K562 (cell line): Measurements from ENCODE around the gene XPR1. TPM values are rescaled to one million over a fixed set of nuclear protein-coding genes. Genes with fewer than 3 reads are reported as not detected.

ENCODE experiments used
- ATAC-seq: fragments of 200-7000 bp; cut with Tn5 transposase; 3 replicates; pipeline ENCODE4 v1.9.1; 2020; ENCODE audit warnings: moderate library complexity
- BruUV-seq: library from RNA; stranded (reverse); fragments of 400-500 nt; replicated peaks from 2 replicates; lab custom pipeline; 2021; lab: Mats Ljungman, UMichigan
- CTCF ChIA-PET: fragments of 300-600 bp; formaldehyde crosslinking; extraction: SDS; loops from one replicate; lab custom pipeline; 2021; ENCODE audit warnings: low intra/inter-chr PET ratio; lab: Yijun Ruan, JAX
- POLR2A ChIA-PET: fragments of 300-600, 350-650 bp; sonication (Branson Sonifier 250); formaldehyde crosslinking; extraction: SDS; loops from one replicate; lab custom pipeline; 2021; ENCODE audit warnings: antibody characterized with exemption, inconsistent platforms; lab: Yijun Ruan, JAX
- DNase-seq, 4 experiments: peaks; one replicate each; pipeline versions ENCODE4 v3.0.0 to v3.0.0-alpha.2; 2011 to 2018; ENCODE audit warnings: low spot score in 3 of 4, mixed read lengths in 3 of 4; ENCODE audit errors: extremely low read depth in 1 of 4
- FAIRE-seq: peaks from 2 replicates; lab custom pipeline; 2011; peaks lifted over from hg19 to GRCh38; lab: Jason Lieb, UNC
- H2AFZ ChIP-seq: 2 replicates; pipeline ENCODE4 v1.6.0; 2011; ENCODE audit warnings: low read depth, low read length, control low read depth, inconsistent platforms
- H3K27ac ChIP-seq: fragments of 200-600 bp; 3 replicates; pipeline ENCODE4 v1.8.0; 2011; ENCODE audit warnings: low read depth, mild to moderate bottlenecking, control low read depth, inconsistent platforms, low read length, moderate library complexity, mixed read lengths; ENCODE audit errors: extremely low read depth
- H3K27me3 ChIP-seq, 2 experiments: fragments of 300-600 bp in 1 of 2; 2 replicates in 1 of 2; 3 replicates in 1 of 2; pipeline versions ENCODE4 v1.6.0 to v1.8.0; 2011; ENCODE audit warnings: inconsistent platforms in 2 of 2, low read length in 2 of 2, mild to moderate bottlenecking in 1 of 2, mixed read lengths in 1 of 2, moderate library complexity in 1 of 2; ENCODE audit not compliant: control insufficient read depth in 2 of 2, insufficient read depth in 2 of 2
- H3K36me3 ChIP-seq: fragments of 300-600 bp; 3 replicates; pipeline ENCODE4 v1.8.0; 2011; ENCODE audit warnings: mild to moderate bottlenecking, low read length, inconsistent platforms; ENCODE audit not compliant: control insufficient read depth, insufficient read depth
- H3K4me1 ChIP-seq, 2 experiments: fragments of 200-600 bp in 1 of 2; replicated peaks in 1 of 2; 2 replicates in 1 of 2; 3 replicates in 1 of 2; pipeline versions ENCODE4 v1.5.1 to v1.8.0; 2011; ENCODE audit warnings: inconsistent platforms in 2 of 2, low read length in 2 of 2, mild to moderate bottlenecking in 1 of 2, mixed read lengths in 1 of 2, moderate library complexity in 1 of 2; ENCODE audit not compliant: control insufficient read depth in 2 of 2, insufficient read depth in 2 of 2
- H3K4me2 ChIP-seq: 2 replicates; pipeline ENCODE4 v1.6.1; 2011; ENCODE audit warnings: low read length, control low read depth, inconsistent platforms, mixed read lengths; ENCODE audit not compliant: insufficient read depth
- H3K4me3 ChIP-seq: fragments of 200-600 bp; sonication (generic), shearing (Covaris generic); 2 replicates; pipeline ENCODE4 v1.5.1; 2016; ENCODE audit warnings: control low read depth, inconsistent platforms
- H3K79me2 ChIP-seq: fragments of 200-600 bp; 3 replicates; pipeline ENCODE4 v1.8.0; 2011; ENCODE audit warnings: low read length, inconsistent platforms; ENCODE audit not compliant: control insufficient read depth, insufficient read depth
- H3K9ac ChIP-seq, 2 experiments: 2 replicates each; pipeline versions ENCODE4 v1.6.0 to v1.6.1; 2011; ENCODE audit warnings: low read depth in 2 of 2, low read length in 2 of 2, control low read depth in 1 of 2, inconsistent platforms in 1 of 2, mild to moderate bottlenecking in 1 of 2, mixed read lengths in 1 of 2; ENCODE audit not compliant: insufficient read depth in 1 of 2
- H3K9me1 ChIP-seq: one replicate; pipeline ENCODE4 v1.6.0; 2011; ENCODE audit warnings: inconsistent platforms, mild to moderate bottlenecking, low read length, moderate library complexity; ENCODE audit not compliant: control insufficient read depth, insufficient read depth
- H3K9me3 ChIP-seq: replicated peaks from 2 replicates; pipeline ENCODE4 v1.5.1; 2011; ENCODE audit warnings: low read depth, low read length, inconsistent platforms; ENCODE audit not compliant: control insufficient read depth, insufficient read depth
- H4K20me1 ChIP-seq: replicated peaks from 2 replicates; pipeline ENCODE4 v1.6.1; 2011; ENCODE audit warnings: low read length, inconsistent platforms, mixed read lengths; ENCODE audit not compliant: control insufficient read depth, insufficient read depth
- ARID3B ChIP-seq: fragments of 250-450 bp; sonication (Bioruptor Pico); IDR thresholded peaks from 2 replicates; pipeline ENCODE4 v1.4.0; 2020; ENCODE audit warnings: borderline replicate concordance
- ATF7 ChIP-seq: fragments of 450-650 bp; IDR thresholded peaks from 2 replicates; pipeline ENCODE4 v1.7.1; 2014; ENCODE audit warnings: mild to moderate bottlenecking, moderate library complexity
- CCAR2 ChIP-seq: fragments of 200-400 bp; formaldehyde crosslinking; IDR thresholded peaks from 2 replicates; pipeline ENCODE4 v1.6.1; 2017; ENCODE audit warnings: mild to moderate bottlenecking, low read depth, low read length
- E4F1 ChIP-seq: fragments of 250-450 bp; sonication (Bioruptor Pico); IDR thresholded peaks from 2 replicates; pipeline ENCODE4 v1.5.0; 2021; ENCODE audit warnings: mild to moderate bottlenecking, borderline replicate concordance
- ETS2 ChIP-seq: IDR thresholded peaks from 2 replicates; pipeline ENCODE4 v1.6.1; 2016; ENCODE audit warnings: borderline replicate concordance, missing genetic modification characterization, mild to moderate bottlenecking, moderate library complexity, missing compliant biosample characterization; ENCODE audit not compliant: poor library complexity, severe bottlenecking
- RBBP5 ChIP-seq: fragments of 200-600 bp; sonication (generic); IDR thresholded peaks from 2 replicates; pipeline ENCODE4 v1.6.1; 2012; ENCODE audit warnings: borderline replicate concordance, mild to moderate bottlenecking, low read length, control low read depth, inconsistent platforms; ENCODE audit not compliant: insufficient read depth, poor library complexity, severe bottlenecking
- RBFOX2 ChIP-seq: fragments of 200-400 bp; formaldehyde crosslinking; IDR thresholded peaks from 2 replicates; pipeline ENCODE4 v1.6.1; 2017; ENCODE audit warnings: low read depth, mild to moderate bottlenecking, low read length, moderate library complexity
- SMARCA5 ChIP-seq: fragments of 450-650 bp; IDR thresholded peaks from 2 replicates; pipeline ENCODE4 v1.6.1; 2016
- SNRNP70 ChIP-seq: fragments of 200-400 bp; formaldehyde crosslinking; optimal IDR thresholded peaks from 2 replicates; pipeline ENCODE3; 2017; ENCODE audit warnings: low read depth, low read length
- ZNF280B ChIP-seq: fragments of 250-450 bp; sonication (Bioruptor Pico); IDR thresholded peaks from 2 replicates; pipeline ENCODE4 v1.5.1; 2021; ENCODE audit warnings: mild to moderate bottlenecking
- ZNF518B ChIP-seq: fragments of 250-450 bp; sonication (Bioruptor Pico); IDR thresholded peaks from 2 replicates; pipeline ENCODE4 v1.5.0; 2021; ENCODE audit warnings: mild to moderate bottlenecking, moderate library complexity
- WGBS: fragments of 100-300 bp; shearing (Covaris generic); methylation state at CpG from one replicate; pipeline ENCODE4 v1.1.6; 2016; ENCODE audit warnings: low coverage, mixed read lengths; ENCODE audit not compliant: insufficient coverage; ENCODE audit errors: missing lambda C conversion rate; 5-methylcytosine and 5-hydroxymethylcytosine counted together
- in situ Hi-C: fragments of 300-500 bp; cut with MboI; formaldehyde crosslinking; loops from 4 replicates; pipeline ENCODE4 v1.15.0; 2018; ENCODE audit warnings: inconsistent platforms, mixed read lengths
- intact Hi-C: fragments of 100-400 bp; cut with micrococcal nuclease; formaldehyde crosslinking; loops from 2 replicates; pipeline ENCODE4 v1.14.2; 2022
- polyA plus RNA-seq, 8 experiments: library from polyadenylated mRNA; depleted of rRNA in 4 of 8; stranded (reverse) in 5 of 8; unstranded in 3 of 8; fragments of >200 nt; fragmentation: Nextera tagmentation in 2 of 8; fragmentation: Illumina TruSeq in 1 of 8; extraction: Ambion mirVana in 2 of 8; extraction: Trizol in 1 of 8; gene quantifications; 2 replicates each; pipeline versions ENCODE4 v1.2.1 to v1.2.3, GENCODE V29; 2011 to 2014; ENCODE audit warnings: inconsistent platforms in 1 of 8, missing spikeins in 1 of 8
- total RNA-seq, 7 experiments: library from RNA; depleted of rRNA in 6 of 7; stranded (reverse); fragments of >200 nt in 6 of 7; fragmentation: Illumina TruSeq in 2 of 7; extraction: Trizol in 2 of 7; gene quantifications; 2 replicates each; pipeline versions ENCODE4 v1.2.1 to v1.2.3, GENCODE V29; 2011 to 2021; ENCODE audit warnings: low replicate concordance in 1 of 7

Gene XPR1
- total and polyA plus RNA-seq, 9 of the 15 experiments (the other 6 are each of a cell fraction or from before 2014, with no cell fraction given): 3.0 to 66.2 (median 38.6) TPM

GRCh38 chr1:180927348-180927747 lies 295.5 kb downstream of the XPR1 start:
- BruUV-seq: no TSS peak
- ATAC-seq: no peak
- no peak overlapping the region for H2AFZ ChIP-seq
- H3K79me2 ChIP-seq: no peaks in the 10 kb centered on the region
- no peak overlapping the region for H3K4me2 ChIP-seq
- no peak overlapping the region for H3K4me3 ChIP-seq
- no peak for DNase-seq
- H3K9ac ChIP-seq: peak overlapping the region in 1 of 2 experiments; percentile 57; a peak in 1 of 4 replicates
- intact Hi-C loops: loop anchor here (5.0 kb wide), 1 partner anchor 160 kb away; the partner anchor contains the start of gene IER5
- no peaks in the 10 kb centered on the region for H3K9me1 ChIP-seq
- no peak overlapping the region for H3K27ac ChIP-seq
- no peaks in the 10 kb centered on the region for H3K27me3 ChIP-seq
- WGBS: 56% methylated on average over 13 of the region's 13 CpGs
- POLR2A ChIA-PET: interaction anchor here (1.3 kb wide), 1 partner anchor 36 kb away, joined by 3 read pairs; no protein-coding TSS in a partner anchor
- H4K20me1 ChIP-seq: 0 out of 2 replicates have a peak, but pooled peaks cover 5% of the 10 kb centered on the region
- peak; percentile 32 for FAIRE-seq
- H3K9me3 ChIP-seq: no peaks in the 10 kb centered on the region
- no peaks in the 10 kb centered on the region for H3K36me3 ChIP-seq
- CTCF ChIA-PET: no interaction called here
- in situ Hi-C loops: no loop called here
- H3K4me1 ChIP-seq: peaks cover 29 to 32% of the 10 kb centered on the region in 2 experiments; a peak in 4 of 5 replicates
- TF ChIP-seq RBBP5: no peak
- TF ChIP-seq CCAR2: no peak
- no peak for TF ChIP-seq SNRNP70
- no peak for TF ChIP-seq ZNF518B (CRISPR knock-in tag)
- no peak for TF ChIP-seq ARID3B (CRISPR knock-in tag)
- TF ChIP-seq RBFOX2: no peak
- no peak for TF ChIP-seq E4F1 (CRISPR knock-in tag)
- no peak for TF ChIP-seq ATF7
- no peak for TF ChIP-seq ETS2 (tag)
- TF ChIP-seq ZNF280B (CRISPR knock-in tag): no peak
- no peak for TF ChIP-seq SMARCA5
